ENCODE results near the gene MAML1.

- no peak for TF ChIP-seq POLR2A (IDR thresholded peaks at IDR 0.05; ENCODE audit: low read length)
- no peak for TF ChIP-seq GATA1 (IDR thresholded peaks at IDR 0.05; ENCODE audit: low read depth, low read length)
These were observed 26.3 kb downstream of the MAML1 start for GRCh38 chr5:179758955-179759354.

Data from erythroblast (primary cell).